Transverse colon (tissue), 4 donors: Measurements from ENCODE around the gene LEKR1. TPM values are rescaled to one million over a fixed set of nuclear protein-coding genes. Genes with fewer than 3 reads are reported as not detected.
"Not testable (repeated sequence)": the region's sequence is repeated elsewhere in the genome, so short reads cannot be mapped to it uniquely, and the experiment has no call there.

Experiments used
- DNase-seq: peaks from one replicate; pipeline ENCODE4 v3.0.0-alpha.2; 2019
- H3K27ac ChIP-seq, 4 donors: fragments of 200-600 bp; sonication (generic); 2 replicates each; pipeline ENCODE4 v1.5.1; 2016 to 2018; ENCODE audit warnings: inconsistent platforms in 4 of 4
- H3K27me3 ChIP-seq: fragments of 200-600 bp; sonication (generic); 2 replicates; pipeline ENCODE4 v1.5.1; 2017; ENCODE audit warnings: inconsistent platforms
- H3K36me3 ChIP-seq, 4 donors: fragments of 200-600 bp; sonication (generic); 2 replicates each; pipeline ENCODE4 v1.5.1; 2017 to 2019; ENCODE audit warnings: inconsistent platforms in 4 of 4
- H3K4me1 ChIP-seq, 4 donors: fragments of 200-600 bp; sonication (generic); 2 replicates each; pipeline ENCODE4 v1.5.1; 2017 to 2020; ENCODE audit warnings: inconsistent platforms in 4 of 4
- H3K4me3 ChIP-seq, 4 donors: fragments of 200-600 bp; sonication (generic); 1 replicate in 1 of 4; 2 replicates in 3 of 4; pipeline versions ENCODE4 v1.5.1 to v1.6.1; 2017 to 2019; ENCODE audit warnings: inconsistent platforms in 4 of 4
- H3K9me3 ChIP-seq, 2 donors: fragments of 200-600 bp; sonication (generic); 2 replicates each; pipeline ENCODE4 v1.5.1; 2017 to 2019; ENCODE audit warnings: inconsistent platforms in 2 of 2
- EP300 ChIP-seq: sonication (generic); formaldehyde crosslinking; IDR thresholded peaks from one replicate; pipeline ENCODE4 v1.6.1; 2017; ENCODE audit warnings: antibody characterized with exemption, low read depth
- POLR2A ChIP-seq: fragments of 450-650 bp; IDR thresholded peaks from one replicate; pipeline ENCODE4 v1.6.1; 2016; ENCODE audit warnings: antibody characterized with exemption, mild to moderate bottlenecking, moderate library complexity
- POLR2AphosphoS5 ChIP-seq, 3 donors: sonication (generic); formaldehyde crosslinking; IDR thresholded peaks; one replicate each; pipeline ENCODE4 v1.6.1; 2016; ENCODE audit warnings: antibody characterized with exemption in 3 of 3
- WGBS, 2 donors: methylation state at CpG; one replicate each; pipeline ENCODE4 v1.1.5; 2018; ENCODE audit warnings: low coverage in 1 of 2; 5-methylcytosine and 5-hydroxymethylcytosine counted together
- in situ Hi-C, 4 donors: fragments of 200-750 bp; cut with MboI; loops; one replicate each; pipeline versions ENCODE4 v1.15.0 to v1.15.1; 2017; ENCODE audit warnings: low sequenced_read_pairs in 3 of 4, low pct_ligation_motif_present in 1 of 4, low pct_unique_long_range_greater_than_20kb in 1 of 4
- intact Hi-C: fragments of 100-400 bp; cut with DNase I; formaldehyde crosslinking; loops from one replicate; pipeline ENCODE4 v1.15.1; 2023; ENCODE audit warnings: low total_unique reads
- total RNA-seq, 4 donors: library from RNA; depleted of rRNA; stranded (reverse); fragments of >200 nt; gene quantifications; one replicate each; pipeline ENCODE4 v1.1.0, GENCODE V29; 2016
- TF ChIP-seq, protein P1 (sequence below), 5 experiments: fragments of 200-600 bp in 3 of 5; fragments of 450-650 bp in 2 of 5; sonication (generic) in 3 of 5; IDR thresholded peaks; 1 replicate in 2 of 5; 2 replicates in 3 of 5; pipeline ENCODE4 v1.5.1; 2016 to 2017; ENCODE audit warnings: antibody characterized with exemption in 5 of 5, inconsistent platforms in 3 of 5, mild to moderate bottlenecking in 2 of 5, moderate library complexity in 1 of 5

LEKR1 gene
- total RNA-seq, 4 donors from 2014 or later: 0.40 to 3.3 (median 0.96) TPM; not detected in 1

DNA sequence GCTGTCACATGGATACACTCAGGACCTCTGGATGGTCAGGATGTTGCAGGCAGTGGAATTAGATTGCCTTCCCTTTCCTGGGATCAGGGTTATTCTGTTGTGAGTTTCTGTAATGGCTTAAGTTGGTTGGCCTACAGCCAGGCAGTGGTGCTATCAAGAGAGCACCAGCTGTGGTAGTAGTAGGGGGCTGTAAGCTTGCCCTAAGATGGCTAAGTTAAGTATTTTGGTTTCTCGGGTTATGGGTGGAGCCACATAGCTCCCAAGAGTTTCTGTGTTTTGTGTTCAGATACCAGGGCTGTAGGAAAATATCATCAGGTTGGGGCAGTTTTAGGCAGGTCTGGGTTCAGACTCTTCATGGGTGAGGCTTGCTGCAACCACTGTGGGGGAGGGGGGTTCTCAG lies 59.6 kb downstream of the LEKR1 start:
- H3K4me1 ChIP-seq: no peaks in the 10 kb centered on the region
- no peak overlapping the region for H3K27ac ChIP-seq
- H3K27me3 ChIP-seq: no peaks in the 10 kb centered on the region
- TF ChIP-seq POLR2A (no peak), EP300 (no peak), POLR2AphosphoS5 (IDR thresholded peaks at IDR 0.05) (no peak)
- TF ChIP-seq, protein P1, sequence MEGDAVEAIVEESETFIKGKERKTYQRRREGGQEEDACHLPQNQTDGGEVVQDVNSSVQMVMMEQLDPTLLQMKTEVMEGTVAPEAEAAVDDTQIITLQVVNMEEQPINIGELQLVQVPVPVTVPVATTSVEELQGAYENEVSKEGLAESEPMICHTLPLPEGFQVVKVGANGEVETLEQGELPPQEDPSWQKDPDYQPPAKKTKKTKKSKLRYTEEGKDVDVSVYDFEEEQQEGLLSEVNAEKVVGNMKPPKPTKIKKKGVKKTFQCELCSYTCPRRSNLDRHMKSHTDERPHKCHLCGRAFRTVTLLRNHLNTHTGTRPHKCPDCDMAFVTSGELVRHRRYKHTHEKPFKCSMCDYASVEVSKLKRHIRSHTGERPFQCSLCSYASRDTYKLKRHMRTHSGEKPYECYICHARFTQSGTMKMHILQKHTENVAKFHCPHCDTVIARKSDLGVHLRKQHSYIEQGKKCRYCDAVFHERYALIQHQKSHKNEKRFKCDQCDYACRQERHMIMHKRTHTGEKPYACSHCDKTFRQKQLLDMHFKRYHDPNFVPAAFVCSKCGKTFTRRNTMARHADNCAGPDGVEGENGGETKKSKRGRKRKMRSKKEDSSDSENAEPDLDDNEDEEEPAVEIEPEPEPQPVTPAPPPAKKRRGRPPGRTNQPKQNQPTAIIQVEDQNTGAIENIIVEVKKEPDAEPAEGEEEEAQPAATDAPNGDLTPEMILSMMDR (IDR thresholded peaks at IDR 0.05): no peak
- H3K9me3 ChIP-seq: peaks cover 3 to 6% of the 10 kb centered on the region in 2 donors
- WGBS, 2 donors: 80 to 100% methylated on average over 1 of the region's 1 CpG
- intact Hi-C loops (no loop called here), in situ Hi-C loops (no loop called here)
- no peak for DNase-seq
- H3K4me3 ChIP-seq: no peak overlapping the region
- no peaks in the 10 kb centered on the region for H3K36me3 ChIP-seq

DNA sequence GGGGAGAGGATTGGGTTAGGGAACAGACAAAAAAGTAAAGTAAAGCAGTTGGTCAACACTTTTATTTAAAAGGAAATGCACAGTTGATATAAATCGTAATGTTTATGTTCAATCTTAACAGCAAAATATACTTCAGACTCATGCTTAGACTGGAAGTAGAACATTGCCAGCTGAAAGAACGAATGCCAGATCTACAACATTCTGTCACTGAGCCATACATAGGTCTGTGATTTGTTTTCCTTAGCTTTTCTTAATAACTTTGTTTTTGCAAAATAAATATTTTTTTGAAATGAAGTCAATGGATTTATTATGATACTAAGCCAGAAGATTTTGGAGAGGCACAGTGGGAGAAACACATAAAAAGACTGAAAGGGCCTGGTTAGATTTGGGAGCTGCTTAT lies 62.0 kb downstream of the LEKR1 start:
- H3K4me1 ChIP-seq: no peaks in the 10 kb centered on the region
- no peak for TF ChIP-seq POLR2AphosphoS5 (IDR thresholded peaks at IDR 0.05)
- TF ChIP-seq EP300: no peak
- TF ChIP-seq, protein P1 (IDR thresholded peaks at IDR 0.05): no peak
- TF ChIP-seq POLR2A: no peak
- H3K9me3 ChIP-seq: peaks cover 3 to 6% of the 10 kb centered on the region in 2 donors
- 52 to 59% methylated on average over 2 of the region's 2 CpGs for WGBS, 2 donors
- no peak overlapping the region for H3K4me3 ChIP-seq
- H3K27ac ChIP-seq: no peak overlapping the region
- intact Hi-C loops (no loop called here), in situ Hi-C loops (no loop called here)
- H3K27me3 ChIP-seq: no peaks in the 10 kb centered on the region
- DNase-seq: no peak
- no peaks in the 10 kb centered on the region for H3K36me3 ChIP-seq

DNA sequence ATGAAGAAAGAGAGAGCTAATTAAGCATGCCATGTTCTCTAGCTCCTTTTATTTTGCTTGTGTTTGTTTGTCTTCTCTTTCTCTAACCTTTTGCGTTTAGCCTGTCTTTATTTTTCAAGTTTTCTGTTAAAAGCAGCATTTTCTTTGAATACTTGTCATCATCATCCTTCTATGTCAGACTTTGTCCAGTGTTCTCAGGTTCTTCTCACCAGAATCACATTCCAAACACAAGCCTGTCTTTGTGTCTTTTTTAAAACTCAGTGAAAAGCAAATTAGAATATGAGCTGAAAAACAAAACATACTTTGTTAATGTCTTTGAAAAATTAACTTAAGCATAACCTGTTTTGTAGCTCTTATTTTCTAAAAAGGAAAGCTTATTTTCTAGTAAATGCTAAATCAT lies 62.4 kb downstream of the LEKR1 start:
- Histone ChIP-seq H3K27me3 (no peaks in the 10 kb centered on the region), H3K4me1 (no peaks in the 10 kb centered on the region), H3K27ac (no peak overlapping the region), H3K9me3 (peaks cover 3 to 6% of the 10 kb centered on the region in 2 donors), H3K36me3 (no peaks in the 10 kb centered on the region), H3K4me3 (no peak overlapping the region)
- in situ Hi-C loops (no loop called here), intact Hi-C loops (no loop called here)
- TF ChIP-seq, protein P1 (IDR thresholded peaks at IDR 0.05): no peak
- no peak for TF ChIP-seq POLR2AphosphoS5 (IDR thresholded peaks at IDR 0.05)
- TF ChIP-seq POLR2A: no peak
- TF ChIP-seq EP300: no peak
- DNase-seq: no peak
- 53 to 57% methylated on average over 1 of the region's 1 CpG for WGBS, 2 donors

DNA sequence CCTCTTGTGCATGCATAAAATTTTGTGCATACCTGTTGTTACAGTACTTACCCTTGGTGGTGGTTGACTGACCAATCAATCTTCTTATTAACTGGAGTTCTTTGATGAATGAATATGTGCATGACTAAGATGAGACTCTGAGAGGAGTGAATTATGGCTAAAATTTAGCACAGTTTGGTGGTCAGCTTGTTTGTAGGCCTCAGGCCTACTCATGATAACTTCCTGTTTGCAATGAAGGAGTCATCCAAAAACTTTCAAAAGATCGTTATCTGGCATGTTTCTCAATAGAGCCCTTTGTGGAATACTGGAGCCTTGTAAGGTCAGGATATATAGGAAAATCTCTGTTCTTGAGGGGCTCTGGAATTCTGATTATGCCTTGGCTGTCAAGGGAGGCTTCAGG lies 66.5 kb downstream of the LEKR1 start:
- WGBS, 2 donors: 68 to 83% methylated on average over 1 of the region's 1 CpG
- no peaks in the 10 kb centered on the region for H3K9me3 ChIP-seq
- no peaks in the 10 kb centered on the region for H3K36me3 ChIP-seq
- no peak overlapping the region for H3K27ac ChIP-seq
- in situ Hi-C loops: no loop called here
- TF ChIP-seq, protein P1 (IDR thresholded peaks at IDR 0.05): no peak
- TF ChIP-seq EP300 (no peak), POLR2AphosphoS5 (IDR thresholded peaks at IDR 0.05) (no peak)
- no peaks in the 10 kb centered on the region for H3K27me3 ChIP-seq
- intact Hi-C loops: no loop called here
- DNase-seq: no peak
- no peak overlapping the region for H3K4me3 ChIP-seq
- H3K4me1 ChIP-seq: no peaks in the 10 kb centered on the region

DNA sequence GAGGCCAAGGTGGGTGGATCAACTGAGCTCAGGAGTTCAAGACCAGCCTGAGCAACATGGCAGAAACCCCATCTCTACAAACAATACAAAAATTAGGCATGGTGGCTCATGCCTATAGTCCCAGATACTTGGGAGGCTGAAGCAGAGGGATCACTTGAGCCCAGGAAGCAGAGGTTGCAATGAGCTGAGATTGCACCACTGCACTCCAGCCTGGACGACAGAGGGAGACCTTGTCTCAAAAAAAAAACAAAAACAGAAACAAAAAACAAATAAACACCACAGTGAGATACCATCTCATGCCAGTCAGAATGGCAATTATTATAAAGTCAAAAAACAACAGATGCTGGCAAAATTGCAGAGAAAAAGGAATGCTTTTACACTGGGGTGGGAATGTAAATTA lies 69.2 kb downstream of the LEKR1 start:
- intact Hi-C loops, H3K27ac ChIP-seq, H3K36me3 ChIP-seq, H3K27me3 ChIP-seq, H3K4me1 ChIP-seq, DNase-seq, H3K9me3 ChIP-seq, H3K4me3 ChIP-seq, in situ Hi-C loops: not testable (repeated sequence)
- WGBS, 2 donors: 92 to 100% methylated on average over 1 of the region's 1 CpG

DNA sequence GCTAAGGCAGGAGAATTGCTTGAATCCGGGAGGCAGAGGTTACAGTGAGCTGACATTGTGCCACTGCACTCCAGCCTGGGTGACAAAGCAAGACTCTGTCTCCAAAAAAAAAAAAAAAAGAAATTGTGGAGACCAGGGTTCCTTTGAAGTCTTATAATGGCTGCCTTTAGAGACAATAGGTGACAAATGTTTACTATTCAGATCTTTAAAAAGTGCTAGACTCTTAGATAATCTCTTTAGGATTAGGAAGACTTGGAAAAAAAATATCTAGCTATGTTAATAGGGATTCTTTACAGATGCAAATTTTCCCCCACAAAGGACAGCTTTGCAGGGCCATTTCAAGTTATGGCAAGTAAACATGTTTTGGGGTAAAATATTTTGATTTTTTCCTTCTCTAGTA lies 71.7 kb downstream of the LEKR1 start:
- H3K4me1 ChIP-seq, H3K36me3 ChIP-seq, intact Hi-C loops, H3K9me3 ChIP-seq, H3K27me3 ChIP-seq, in situ Hi-C loops, H3K27ac ChIP-seq, DNase-seq, H3K4me3 ChIP-seq: not testable (repeated sequence)
- WGBS, 2 donors: 95 to 100% methylated on average over 1 of the region's 1 CpG
